Erythroblast (primary cell): ENCODE measurements around the gene SOX5.
"Not testable (repeated sequence)": the region's sequence is repeated elsewhere in the genome, so short reads cannot be mapped to it uniquely, and the experiment has no call there.

Experiments used
- DNase-seq, 2 experiments: peaks; one replicate each; lab custom pipeline; 2025; lab: John Stamatoyannopoulos, UW
- GATA1 ChIP-seq: IDR thresholded peaks from 2 replicates; pipeline ENCODE4 v1.6.1; 2011; ENCODE audit warnings: low read depth, mild to moderate bottlenecking, control low read depth, low read length, moderate library complexity
- POLR2A ChIP-seq: IDR thresholded peaks from 2 replicates; pipeline ENCODE4 v1.6.1; 2011; ENCODE audit warnings: mild to moderate bottlenecking, low read length

Gene SOX5

DNA sequence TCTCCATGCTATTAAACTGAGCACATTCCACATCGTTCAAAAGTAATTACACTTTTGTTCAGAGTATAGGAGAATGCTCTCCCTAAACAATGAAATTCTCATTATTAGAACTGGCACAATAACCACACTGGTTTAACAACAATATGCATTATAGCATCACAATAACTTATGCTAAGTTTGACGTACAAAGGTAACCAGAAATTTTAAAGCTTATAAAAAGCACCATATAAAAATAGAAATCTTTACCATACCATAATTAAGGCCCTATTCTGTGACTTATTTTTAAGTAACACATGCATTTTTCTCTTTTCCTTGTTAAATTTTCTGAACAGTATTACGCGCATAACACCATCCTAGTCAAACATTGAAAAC, 60.4 kb downstream of the SOX5 start:
- TF ChIP-seq GATA1 (no peak), POLR2A (no peak)
- DNase-seq = no peak

DNA sequence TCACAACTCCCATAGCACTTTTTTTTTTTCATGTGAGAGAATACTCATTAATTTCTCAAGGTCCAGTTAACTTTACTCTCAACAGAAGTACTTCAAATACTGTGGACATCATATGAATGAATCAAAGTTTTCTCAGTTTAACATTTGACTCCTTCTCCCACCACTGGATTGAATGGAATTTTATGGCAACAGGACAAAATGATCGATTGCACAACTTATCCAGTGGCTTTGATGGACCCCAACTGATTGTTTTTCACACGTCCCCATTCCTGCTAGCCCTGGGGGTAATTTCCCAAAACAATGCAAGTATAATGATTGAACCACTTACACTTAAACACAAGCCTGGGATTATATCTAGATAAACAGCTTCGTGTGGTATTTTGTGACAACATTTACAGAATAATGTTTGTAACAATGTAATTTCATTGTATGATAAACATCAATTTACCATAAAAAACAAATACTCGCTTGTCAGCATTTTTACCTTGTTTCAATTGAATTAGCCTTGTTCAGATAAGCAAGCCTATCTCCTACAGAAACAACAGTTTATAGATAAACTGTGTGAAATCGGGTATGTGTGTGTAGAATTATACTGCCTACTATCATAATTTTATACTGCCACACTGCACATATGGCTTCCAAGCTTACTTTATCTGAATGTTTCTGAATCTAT, 60.9 kb downstream of the SOX5 start:
- no peak for TF ChIP-seq GATA1
- no peak for TF ChIP-seq POLR2A
- no peak for DNase-seq

DNA sequence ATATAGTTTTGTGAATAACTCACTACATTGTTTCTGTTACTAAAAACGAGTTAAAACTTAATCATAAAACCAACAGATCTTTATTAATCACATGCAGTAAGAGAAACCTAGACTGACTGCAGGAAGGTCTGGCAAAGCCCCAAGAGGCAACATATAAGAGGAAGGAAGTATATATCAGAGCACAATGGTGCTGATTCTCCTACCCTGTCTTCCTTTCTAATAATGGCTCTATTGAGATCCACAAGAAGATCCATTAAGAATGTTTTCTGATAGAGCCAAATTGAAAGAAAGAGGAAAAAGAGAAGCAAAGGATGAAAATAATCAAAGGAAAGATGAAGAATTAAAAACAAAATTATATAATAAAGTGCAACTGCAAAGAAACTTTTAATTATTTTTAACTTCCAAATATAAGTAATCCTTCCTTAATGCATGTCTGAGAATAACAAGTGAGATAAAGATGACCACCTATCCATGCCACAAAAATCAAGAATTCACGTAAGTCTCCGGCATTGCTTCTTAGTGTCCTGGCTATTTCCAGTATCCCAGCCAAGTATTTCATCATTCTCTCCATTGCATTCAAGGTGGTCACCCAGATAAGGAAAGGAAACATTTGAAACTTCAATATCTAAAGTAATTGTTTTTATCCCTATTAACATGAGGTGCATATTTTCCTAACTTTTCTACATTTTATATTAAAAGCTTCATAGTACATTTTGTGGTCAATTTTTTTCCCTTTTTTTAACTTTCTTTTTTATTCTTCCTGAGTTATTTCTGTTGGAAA, 62.2 kb downstream of the SOX5 start:
- DNase-seq = peak; percentile 7 to 23
- TF ChIP-seq POLR2A (no peak), GATA1 (no peak)

DNA sequence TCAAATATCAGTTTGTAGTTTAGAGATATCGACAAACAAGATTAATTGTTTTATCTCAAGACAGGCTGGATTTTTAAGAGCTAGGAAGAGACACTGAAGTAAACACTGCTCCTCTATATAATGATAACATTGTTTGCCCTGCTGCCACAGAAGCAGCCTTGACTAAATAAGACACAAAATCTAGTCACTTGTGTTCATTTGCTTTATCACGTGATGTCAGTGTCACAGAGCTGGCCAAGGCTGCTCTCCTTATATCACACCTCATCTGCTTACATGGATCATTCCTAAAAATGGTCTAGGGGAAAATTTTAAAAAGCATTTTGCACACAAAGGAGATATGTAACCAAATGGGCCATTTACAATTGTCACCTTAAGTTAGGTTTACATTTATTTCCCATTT, 64.1 kb downstream of the SOX5 start:
- no peak for DNase-seq
- TF ChIP-seq POLR2A (no peak), GATA1 (no peak)

DNA sequence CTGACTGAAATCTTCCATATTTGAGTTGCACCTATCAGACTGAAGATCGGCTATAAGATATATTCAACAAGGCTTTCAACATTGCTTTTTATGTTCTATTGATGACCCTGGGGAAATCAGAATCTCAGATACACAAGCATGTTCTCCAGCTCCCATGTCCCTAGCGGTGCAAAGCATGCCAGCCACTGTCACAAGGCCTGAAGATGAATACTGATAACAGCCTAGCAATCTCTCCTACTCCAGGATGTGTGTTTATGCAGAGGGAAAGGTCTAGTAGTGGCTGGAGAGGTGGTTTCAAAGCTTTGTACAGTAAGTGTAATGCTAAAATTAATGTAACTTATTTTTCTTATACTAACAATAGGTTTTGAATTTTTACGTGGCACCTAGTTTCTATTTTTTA, 64.6 kb downstream of the SOX5 start:
- no peak for TF ChIP-seq POLR2A
- TF ChIP-seq GATA1 = no peak
- DNase-seq = no peak

DNA sequence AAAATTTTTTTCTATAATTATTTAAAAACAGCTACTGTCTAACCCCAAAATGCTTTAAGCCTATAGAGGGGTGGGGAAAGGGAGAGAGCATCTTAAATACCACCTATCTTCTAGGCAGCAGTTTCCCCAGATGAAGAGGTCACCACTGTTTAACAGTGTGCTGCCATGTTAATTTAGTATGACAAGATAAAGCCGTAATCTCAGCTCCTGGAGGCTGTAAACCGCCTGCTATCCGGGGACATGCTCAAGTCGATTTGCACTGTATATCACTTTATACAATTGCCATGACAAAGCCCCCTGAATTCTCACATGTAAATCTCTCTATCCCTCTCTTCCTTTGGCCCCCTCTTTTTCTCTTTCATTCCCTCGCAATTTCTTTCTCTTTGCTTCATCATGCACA, 68.5 kb downstream of the SOX5 start:
- no peak for TF ChIP-seq POLR2A
- TF ChIP-seq GATA1 = no peak
- DNase-seq = no peak

DNA sequence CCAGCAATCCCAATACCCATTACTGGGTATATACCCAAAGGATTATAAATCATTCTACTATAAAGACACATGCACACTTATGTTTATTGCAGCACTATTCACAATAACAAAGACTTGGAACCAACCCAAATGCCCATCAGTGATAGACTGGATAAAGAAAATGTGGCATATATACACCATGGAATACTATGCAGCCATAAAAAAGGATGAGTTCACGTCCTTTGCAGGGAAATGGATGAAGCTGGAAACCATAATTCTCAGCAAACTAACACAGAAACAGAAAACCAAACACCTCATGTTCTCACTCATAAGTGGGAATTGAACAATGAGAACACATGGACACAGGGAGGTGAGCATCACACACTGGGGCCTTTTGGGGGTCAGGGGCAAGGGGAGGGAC, 72.9 kb downstream of the SOX5 start:
- not testable (repeated sequence) for DNase-seq

DNA sequence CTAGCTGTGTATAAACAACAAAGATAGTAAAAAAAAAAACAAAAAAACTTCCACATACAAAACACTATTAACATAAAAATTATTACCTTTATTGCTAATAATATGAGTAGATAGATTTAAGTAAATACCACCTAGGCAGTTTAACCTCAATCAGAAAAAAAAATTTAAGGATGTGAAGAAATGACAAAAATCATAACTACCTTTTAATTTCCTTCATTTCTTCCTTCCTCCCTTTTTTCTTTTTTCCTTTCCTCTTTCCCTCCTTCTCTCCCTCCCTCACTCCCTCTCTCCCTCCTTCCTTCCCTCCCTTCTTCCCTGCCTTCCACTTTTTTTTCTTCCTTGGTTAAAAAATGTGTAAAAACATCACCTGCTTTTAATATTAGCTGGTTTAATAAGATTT, 81.7 kb downstream of the SOX5 start:
- TF ChIP-seq GATA1 = no peak
- TF ChIP-seq POLR2A = no peak
- DNase-seq = no peak

DNA sequence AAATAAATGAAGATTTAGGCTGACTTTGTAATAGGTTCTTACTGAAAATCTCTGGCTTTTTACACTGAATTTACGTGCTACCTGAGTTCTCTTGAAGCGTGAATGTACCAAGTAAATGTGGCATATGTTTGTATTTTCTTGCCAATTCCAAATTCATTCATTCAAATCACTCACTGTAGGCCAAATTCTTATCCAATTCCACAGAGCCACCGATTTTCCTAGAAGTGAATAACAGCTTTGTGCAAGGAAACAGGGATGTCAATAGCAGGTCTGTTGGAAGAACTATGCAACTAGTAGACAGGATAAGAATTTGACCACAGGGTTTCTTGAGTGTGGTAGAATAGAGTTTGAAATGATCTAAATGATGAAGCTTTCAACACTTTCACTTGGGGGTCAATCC, 86.8 kb downstream of the SOX5 start:
- DNase-seq = no peak
- TF ChIP-seq GATA1 (no peak), POLR2A (no peak)

DNA sequence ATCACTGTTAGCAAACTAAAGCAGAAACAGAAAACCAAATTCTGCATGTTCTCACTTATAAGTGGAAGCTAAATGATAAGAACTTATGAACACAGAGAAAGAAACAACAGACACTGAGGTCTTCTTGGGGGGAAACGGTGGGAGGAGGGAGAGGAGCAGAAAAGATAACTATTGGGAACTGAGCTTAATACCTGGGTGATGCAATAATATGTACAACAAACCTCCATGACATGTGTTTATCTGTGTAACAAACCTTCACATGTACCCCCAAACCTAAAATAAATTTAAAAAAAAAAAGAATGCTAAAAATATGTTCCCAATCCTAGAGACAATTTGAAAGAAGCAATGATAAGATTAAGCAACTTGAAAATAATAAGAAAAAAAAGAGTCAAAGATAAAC, 89.5 kb downstream of the SOX5 start:
- DNase-seq = no peak
- TF ChIP-seq GATA1 (no peak), POLR2A (no peak)

DNA sequence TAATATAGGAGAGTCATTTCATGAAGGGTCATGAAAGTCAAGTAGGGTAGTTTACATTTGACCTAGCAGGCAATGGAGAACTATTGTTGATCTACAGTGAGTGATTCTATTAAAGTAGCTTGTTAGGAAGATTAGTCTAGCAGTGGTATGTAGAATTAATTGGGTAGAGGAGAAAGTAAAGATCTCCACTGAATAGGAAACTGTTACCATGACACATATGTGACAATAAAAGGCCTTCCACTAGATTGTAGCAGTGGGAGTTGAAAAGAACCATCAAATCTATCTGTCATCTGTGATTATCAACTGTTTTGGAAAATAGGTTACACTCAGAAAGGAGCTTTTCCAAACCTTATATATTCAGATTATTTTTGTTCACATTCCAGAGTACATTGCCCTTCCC, 92.3 kb downstream of the SOX5 start:
- TF ChIP-seq GATA1 (no peak), POLR2A (no peak)
- no peak for DNase-seq

DNA sequence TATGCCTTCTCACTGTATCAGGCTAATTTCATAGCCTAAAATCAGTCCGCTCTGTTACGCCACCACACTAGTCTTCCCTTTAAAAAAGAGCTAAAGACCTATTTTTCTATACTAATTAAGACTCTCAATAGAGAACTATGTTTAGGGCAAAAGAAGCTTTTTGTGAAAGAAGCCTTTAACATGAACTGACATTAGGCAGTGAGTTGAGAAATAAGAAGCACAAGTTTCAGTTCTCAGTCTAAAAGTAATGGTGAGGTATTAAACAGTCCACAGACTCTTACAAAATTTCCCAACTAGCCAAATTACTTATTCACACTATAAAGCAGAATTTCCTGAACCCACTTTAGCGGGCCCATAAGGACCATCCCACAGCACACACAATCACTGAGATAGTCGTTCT, 93.7 kb downstream of the SOX5 start:
- DNase-seq = no peak
- TF ChIP-seq GATA1 (no peak), POLR2A (no peak)

DNA sequence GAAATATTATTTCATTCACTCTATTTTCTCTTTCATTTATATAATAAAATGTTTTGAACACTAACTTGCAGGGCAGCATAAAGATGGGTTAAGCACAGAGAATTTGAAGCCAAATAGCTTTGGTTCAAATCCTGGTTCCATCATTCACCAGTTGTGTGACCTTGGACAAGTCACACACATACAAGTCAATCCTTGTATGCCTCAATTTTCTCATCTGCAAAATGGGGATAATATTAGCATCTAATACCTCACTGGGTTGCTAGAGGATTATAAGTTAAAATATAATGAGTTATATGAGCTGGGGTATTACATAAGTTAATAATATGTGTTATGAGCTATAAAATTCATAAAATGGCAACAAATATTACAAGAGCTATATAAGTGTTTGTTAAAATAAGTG, 94.9 kb downstream of the SOX5 start:
- DNase-seq = no peak
- no peak for TF ChIP-seq GATA1
- TF ChIP-seq POLR2A = no peak

DNA sequence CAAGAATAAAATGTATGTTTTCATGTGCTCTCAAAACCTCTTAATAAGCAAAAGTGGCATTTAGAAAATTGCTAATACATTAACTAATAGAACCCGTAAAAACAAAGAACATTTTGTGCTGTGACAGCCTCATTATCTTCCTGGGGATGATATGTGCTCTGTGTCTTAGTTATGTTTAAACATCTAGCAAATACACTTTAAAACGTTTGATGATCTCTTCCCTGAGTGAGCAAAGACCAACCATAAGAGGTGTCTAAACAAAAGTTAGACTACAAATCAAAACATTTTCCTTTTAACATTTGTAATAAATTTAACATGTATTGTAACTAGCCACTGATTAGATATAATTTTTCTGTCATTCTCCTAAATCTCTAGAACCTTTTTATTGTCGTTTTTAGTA, 95.8 kb downstream of the SOX5 start:
- no peak for DNase-seq
- TF ChIP-seq GATA1 (no peak), POLR2A (no peak)

DNA sequence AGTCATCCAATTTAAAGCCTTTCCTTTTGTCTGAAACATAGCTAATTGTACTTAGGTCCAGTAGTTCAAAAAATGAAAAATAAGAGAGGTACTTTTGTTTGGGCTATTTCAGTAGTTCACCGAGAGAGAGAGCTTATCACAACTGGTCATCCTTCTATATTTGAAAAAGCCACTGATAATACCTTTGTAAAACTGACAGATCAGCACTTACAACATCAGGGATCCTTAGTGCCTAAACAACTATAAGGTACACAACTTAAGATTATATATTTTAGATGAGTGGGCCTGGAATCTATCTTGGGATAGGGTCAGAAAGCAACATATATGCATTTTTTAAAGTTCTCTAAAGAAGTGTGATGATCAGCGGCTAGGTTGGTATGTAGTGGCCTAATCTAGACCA, 97.9 kb downstream of the SOX5 start:
- no peak for TF ChIP-seq GATA1
- no peak for TF ChIP-seq POLR2A
- DNase-seq = no peak
